ENCODE data around the gene MRPL28.
"Not testable (repeated sequence)": the region's sequence is repeated elsewhere in the genome, so short reads cannot be mapped to it uniquely, and the experiment has no call there.

Gene MRPL28

DNA sequence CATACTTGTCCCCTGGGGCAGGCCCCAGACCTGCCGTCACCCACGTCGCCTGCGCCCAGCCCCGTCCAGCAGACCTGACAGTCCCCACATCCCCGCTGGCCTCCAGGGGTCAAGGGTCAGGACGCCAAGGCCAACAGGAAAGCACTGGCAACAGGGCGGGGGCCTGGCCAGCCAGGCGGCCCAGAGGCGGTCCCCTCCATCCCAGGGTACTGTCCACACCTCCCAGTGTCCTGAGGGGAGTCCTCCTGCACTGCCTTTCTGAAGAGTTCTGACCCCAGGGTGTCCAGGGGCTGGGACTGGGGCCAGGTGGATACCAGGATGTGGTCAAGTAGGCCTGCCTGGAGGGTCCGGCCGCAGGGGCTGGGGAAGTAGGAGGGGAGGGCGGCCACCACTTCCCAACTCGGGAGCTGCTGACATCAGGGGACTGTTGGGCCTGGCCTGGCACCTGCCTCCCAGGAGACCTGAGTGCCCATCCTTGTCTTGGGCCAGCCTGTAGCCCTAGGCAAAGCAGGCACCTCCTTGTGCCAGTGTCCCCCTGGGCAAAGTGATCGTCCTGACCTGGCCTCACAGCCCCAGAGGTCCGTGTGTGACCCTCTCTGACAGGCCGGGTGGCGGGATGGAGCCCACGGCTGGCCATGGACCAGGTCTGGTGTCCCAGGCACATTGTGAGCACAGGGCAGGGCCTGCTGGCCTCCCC lies 11.1 kb downstream of the MRPL28 start:
- no peak for DNase-seq (ENCODE audit: low read depth)

DNA sequence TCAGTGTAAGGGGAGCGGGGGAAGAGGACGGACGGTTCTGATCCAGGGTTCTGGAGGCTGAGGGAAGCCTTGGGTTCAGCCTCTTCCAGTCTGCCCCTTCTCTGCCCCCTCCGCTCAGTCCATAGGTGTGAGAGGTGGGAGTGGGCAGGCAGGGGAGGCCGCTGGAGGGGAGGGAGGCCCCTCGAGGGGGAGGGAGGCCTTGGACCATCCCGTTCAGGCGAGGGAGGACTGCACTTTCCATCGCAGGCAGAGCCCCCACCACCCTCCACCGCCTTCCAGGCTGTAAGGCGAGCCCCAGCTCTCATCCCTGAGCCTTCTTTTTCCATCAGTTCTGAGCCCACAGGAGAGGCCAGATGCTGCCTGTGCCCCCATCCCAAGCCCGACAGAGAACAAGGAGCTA lies 13.6 kb downstream of the MRPL28 start:
- no peak for DNase-seq (ENCODE audit: low read depth)

DNA sequence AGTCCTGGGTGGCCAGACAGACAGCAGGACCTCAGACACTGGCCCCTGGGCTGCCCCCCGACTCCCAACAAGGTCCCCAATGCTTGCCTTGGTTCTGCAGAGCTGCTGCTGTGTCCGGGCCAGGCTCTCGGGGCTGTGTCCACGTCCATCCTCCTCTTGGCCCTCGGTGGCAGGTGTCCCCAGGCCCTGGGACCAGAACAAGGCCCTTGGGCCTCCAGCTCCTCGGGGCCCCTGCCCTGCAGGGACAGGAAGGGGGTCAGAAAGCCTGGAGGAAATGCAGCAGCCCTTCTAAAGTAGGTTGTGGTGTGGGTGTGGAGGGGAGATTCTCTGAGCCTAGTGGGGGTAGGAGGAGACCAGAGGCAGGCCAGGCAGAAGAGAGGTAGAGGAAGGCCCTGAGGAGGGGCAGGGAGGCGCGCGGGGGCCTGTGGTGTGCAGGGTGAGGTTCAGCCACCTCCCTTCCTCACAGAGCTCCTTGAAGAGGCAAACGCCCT lies 15.3 kb downstream of the MRPL28 start:
- no peak for DNase-seq (ENCODE audit: low read depth)

DNA sequence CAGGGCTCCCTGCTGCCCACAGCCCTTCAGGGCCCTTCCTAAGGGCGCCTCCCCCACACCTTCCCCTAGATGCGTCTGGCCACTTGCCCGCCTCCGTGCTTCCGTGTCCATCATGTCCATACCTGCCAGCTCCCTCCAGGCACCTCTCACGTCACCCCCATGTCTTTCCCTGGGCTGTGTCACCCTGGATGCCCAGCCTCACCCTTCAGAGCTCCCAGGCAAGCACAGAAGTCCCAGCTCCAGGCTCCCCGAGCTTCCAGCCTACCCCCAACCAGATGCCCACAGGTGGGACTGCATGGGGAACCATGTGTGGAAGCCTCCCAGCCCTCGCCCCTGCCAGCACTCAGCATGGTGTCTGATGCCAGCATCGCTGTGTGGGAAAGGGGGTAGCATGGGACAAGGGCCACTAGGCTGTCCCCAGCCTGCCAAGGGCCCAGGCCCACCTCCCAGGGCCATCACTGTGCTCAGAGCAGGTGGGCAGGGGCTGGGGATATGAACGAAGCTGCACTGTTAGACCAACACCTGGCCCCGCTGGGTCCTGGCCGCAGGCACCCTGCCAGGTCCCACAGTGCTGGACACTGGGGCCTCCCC lies 16.0 kb downstream of the MRPL28 start:
- no peak for DNase-seq (ENCODE audit: low read depth)

DNA sequence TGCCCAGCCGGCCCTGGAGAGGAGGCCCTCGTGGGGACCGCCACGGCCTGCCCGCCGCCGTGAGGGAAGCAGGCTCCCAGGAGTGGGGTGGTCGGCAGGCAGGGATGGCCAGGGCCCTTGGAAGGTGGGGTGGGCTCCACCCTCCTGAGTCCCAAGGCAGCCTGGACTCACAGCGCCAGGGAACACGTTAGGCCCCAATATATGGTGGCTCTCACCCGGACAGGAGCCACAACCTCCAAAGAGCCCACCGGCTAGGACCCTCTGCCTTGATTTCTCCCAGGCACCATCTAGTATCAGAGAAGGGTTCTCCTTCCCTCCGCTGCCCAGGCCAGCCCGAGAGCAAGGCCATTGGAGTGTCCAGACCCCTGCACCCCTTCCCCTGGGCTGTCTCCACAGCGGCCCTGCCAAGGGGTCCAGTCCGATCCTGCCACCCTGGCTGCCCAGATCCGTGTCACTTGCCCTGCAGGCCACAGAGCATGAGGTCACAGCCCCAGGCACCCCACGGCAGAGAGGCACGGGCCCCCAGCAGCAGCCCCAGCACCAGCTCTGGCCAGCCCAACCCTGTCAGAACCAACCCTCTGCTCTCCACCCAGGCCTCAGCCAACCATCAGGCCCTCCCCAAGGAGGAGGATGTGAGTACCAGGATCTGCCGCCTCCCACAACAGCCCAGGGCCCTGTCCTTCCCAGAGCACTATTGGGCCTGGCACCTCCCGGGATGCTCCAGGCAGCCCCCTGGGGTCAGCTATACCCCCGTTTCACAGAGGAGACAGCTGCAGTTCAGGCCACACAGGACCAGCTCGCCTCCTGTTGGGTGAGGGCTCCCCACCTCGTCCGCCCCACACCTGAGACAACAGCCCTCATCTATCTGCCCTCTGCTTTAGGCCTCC lies 16.7 kb downstream of the MRPL28 start:
- no peak for DNase-seq (ENCODE audit: low read depth)

DNA sequence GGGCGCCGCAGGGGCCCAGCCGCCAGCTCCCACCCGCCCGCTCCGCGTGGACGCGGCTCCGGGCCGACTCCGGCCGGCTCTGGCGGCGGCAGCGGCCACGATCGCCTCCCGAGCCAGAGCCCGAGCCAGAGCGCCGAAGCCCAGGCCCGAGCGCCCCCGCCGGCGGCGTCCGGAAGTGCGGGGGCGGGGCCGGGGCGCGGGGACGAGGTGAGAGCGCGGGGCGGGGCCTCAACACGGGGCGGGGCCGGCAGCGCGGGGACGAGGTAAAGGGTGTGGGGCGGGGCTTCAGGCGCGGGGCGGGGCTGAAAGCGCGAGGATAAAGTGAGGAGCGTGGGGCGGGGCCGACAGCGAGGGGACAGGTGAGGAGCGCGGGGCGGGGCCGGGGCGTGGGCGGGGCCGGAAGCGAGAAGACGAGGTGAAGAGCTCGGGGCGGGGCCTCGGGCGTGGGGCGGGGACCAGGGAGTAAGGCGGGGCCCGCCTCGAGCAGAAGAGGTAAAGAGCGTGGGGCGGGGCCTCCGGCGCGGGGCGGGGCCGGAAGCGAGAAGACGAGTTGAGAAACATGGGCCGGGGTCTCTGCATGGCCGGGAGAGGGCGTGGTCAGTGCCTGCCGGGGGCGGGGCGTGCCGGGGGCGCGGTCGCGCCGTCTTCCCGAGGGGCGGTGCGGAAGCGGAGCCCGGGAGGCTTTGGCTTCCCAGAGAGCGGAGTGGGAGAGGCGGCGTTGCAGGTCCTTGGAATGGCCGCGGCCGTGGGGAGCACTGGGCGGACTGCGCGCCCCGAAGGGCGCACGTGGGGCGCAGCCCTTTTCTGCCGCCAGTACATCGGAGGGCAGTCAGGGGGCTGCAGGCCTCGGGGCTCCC lies 17.6 kb downstream of the MRPL28 start, which contains the start of gene AXIN1:
TSS of gene AXIN1 (minus strand) at position 177 of the 857 bp plus-strand sequence. CDS start 5,698 bp downstream, outside the sequence.
- DNase-seq (ENCODE audit: low read depth), result peak; percentile 100

DNA sequence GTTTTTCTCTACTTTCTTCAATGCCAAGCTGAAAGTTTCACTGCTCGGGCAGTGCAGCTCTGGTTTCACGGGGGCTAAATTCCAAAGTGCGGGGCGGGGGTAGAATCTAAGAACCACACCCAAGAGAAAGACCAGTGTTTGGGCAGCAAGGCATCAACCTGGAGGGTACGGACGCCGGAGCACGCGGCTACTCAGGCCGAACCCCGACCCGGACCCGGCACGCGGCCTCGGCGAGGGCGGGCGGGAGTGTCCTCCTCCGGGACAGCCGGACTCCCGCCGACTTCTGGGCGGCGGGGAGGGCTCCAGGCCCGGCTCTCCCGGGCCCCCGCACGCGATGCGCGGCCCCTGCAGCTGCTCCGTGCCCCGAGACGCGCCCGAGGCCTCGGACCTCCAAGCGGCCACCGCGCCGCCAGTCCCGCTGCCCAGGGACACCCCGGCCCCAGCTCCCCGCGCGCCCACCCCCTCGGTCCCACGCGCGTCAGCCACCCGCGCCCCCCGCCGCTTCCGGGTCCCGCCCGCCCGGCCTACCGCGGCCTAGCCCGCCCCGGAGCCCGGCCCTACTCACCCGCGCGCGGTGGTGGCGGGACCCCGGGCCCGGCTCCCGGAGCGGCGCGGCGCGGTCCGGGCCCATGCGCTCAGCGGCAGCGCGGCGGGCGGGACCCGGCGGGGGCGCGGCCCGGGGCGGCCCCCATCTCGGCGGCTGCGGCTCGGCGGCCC lies 18.4 kb downstream of the MRPL28 start:
- peak; percentile 40 for DNase-seq (ENCODE audit: low read depth)

DNA sequence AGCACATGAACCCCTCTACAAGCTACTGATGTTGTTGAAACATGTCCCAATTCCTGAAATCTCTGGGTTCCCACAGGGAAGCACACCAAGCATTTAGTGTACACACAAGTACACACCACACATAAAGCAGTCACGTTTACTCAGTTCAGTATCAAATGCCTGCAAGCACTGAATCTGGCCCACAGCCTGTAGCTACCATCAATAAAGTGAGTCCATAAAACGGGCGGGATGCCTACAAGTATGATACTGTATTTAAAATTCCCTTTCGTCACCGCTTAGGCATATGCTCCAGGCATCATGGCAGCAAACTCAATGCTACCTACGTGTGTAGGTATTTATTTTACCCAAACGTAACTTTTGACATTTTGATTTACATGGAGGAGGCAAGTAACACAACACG lies 20.1 kb downstream of the MRPL28 start:
- no peak for DNase-seq (ENCODE audit: low read depth)

DNA sequence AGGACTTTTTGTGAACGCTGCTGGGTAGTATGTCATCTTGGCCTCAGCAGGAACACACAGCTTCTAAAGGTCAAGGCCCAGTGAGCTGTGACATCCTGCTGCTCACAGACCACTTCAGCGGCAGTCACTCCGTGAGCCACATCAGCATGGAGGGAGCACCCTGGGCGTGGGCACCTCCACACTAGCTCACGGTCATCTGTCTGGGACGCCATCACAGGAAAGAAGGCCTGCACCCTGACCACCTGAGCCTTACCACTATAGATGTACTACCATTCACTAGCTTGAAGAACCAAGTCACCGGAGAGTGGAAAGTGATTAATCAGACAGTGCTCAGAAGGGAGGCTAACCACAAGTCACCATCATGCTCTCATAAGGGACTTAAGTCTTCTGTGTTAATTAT lies 21.1 kb downstream of the MRPL28 start:
- no peak for DNase-seq (ENCODE audit: low read depth)

DNA sequence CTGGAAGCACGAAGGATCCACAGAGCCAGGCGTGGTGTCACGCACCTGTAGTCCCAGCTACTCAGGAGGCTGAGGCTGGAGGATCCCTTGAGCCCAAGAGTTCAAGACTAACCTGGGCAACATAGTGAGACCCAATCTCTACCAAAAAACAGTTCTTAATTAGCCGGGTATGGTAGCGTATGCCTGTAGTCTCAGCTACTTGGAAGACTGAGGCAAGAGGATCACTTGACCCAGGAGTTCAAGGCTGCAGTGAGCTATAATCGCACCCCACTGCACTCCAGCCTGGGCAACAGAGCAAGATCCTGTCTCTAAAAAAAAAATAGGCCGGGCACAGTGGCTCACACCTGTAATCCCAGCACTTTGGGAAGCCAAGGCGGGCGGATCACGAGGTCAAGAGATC lies 21.8 kb downstream of the MRPL28 start:
- DNase-seq (ENCODE audit: low read depth), result not testable (repeated sequence)

DNA sequence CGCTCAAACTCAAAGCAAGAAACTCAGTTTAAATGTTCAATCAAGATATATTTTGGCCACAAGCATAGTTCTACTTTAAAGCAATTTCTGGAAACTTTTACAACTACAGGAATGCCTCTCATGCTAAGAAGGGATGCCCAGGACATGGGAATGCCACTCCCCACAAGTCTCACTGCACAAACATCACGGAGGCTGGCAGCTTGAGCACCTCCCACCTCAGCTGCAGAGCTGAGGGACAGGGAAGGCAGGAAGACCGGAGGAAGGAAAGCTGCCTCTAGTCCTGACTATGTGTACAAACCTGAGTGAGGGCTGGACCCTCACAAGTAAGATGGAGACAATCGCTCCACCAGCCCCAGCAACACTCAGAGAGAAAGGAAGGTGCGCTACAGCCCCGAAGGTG lies 23.1 kb downstream of the MRPL28 start:
- no peak for DNase-seq (ENCODE audit: low read depth)

DNA sequence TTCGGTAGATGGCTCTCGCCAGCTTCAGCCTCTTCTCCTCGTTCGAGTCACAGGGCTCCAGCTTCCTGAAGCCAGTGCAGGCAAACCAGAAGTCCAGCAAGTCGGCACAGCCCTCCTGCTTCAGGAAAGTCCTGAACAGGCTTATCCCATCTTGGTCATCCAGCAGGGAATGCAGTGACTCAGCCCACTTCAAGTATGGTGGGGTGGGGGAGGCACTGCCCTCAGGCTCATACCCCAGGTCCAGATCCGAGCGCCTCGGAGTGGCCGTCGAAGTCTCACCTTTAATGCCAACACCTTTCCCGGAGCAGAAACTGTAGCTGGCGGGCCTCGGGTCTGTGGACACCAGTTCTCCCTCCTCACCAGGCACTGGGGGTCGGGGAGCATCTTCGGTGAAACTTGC lies 23.8 kb downstream of the MRPL28 start:
- DNase-seq (ENCODE audit: low read depth), result no peak

DNA sequence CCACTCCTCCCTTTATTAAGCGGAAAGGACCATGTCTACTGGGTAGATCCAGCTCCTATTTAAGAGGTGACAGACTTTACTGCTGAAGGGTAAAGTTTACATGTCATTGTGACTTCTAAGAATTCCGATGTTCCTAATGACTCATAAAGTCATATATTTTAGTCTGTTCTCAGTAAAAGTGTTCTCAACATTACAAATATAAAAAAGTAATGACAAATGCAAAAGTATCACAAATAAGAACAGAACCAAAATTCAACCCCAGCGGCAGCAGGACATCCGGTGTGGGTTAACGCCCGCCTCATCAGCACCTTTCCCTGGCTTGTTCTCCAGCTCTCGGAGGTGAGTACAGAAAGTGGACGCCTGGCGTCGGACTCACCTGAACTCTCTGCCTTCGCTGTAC lies 24.6 kb downstream of the MRPL28 start:
- DNase-seq (ENCODE audit: low read depth), result no peak

DNA sequence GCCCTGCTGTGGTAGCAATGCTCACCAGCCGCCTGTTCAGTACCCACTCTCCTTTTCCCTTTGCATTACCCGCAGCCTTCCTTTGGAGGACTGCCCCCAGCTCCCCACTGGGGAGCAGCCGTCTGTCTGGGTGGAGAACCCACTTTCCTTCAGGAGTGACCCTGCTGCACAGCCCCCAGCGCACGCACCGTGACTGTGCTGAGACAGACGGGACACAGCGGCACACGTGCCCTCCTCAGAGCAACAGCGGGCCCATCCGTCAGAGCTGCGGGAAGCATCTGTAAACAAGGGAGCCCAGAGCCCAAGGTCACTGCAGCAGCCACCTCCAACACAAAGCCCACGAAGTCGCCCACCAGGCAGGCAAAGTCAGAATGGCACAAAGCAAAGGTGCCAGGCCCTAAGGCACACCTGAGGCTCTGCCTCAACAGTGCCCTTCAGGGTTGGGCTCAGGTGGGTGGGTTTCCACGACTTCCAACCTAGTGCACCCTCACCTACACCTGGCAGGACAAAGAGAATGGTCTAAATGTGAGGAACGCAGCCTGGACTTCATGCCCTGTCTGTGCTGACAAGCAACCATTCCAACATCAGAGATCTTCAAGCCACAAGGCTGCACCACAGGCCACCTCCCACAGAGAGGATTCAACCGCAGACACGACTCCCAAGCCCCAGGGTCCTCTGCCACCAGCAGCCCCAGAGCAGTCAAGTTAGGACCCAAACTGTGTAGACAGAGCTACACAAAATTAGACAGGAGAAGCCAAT lies 27.7 kb downstream of the MRPL28 start:
- DNase-seq (ENCODE audit: low read depth), result no peak

DNA sequence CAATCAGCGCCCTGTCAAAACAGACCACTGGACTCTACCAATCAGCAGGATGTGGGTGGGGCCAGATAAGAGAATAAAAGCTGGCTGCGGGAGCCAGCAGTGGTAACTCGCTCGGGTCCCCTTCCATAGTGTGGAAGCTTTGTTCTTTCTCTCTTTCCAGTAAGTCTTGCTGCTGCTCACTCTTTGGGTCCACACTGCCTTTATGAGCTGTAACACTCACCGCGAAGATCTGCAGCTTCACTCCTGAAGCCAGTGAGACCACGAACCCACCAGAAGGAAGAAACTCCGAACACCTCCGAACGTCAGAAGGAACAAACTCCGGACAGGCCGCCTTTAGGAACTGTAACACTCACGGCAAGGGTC lies 28.4 kb downstream of the MRPL28 start:
- not testable (repeated sequence) for DNase-seq (ENCODE audit: low read depth)

DNA sequence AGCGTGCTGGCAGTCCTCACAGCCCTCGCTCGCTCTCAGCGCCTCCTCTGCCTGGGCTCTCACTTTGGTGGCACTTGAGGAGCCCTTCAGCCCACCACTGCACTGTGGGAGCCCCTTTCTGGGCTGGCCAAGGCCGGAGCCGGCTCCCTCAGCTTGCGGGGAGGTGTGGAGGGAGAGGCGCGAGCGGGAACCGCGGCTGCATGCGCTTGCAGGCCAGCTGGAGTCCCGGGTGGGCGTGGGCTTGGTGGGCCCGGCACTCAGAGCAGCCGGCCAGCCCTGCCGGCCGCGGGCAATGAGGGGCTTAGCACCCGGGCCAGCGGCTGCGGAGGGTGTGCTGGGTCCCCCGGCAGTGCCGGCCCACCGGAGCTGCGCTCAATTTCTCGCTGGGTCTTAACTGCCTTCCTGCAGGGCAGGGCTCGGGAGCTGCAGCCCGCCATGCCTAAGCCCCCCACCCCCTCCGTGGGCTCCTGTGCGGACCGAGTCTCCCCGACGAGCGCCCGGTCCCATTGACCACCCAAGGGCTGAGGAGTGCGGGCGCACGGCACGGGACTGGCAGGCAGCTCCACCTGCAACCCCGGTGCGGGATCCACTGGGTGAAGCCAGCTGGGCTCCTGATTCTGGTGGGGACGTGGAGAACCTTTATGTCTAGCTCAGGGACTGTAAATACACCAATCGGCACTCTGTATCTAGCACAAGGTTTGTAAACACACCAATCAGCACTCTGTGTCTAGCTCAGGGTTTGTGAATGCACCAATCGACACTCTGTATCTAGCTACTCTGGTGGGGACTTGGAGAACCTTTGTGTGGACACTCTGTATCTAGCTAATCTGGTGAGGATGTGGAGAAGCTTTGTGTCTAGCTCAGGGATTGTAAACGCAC lies 29.0 kb downstream of the MRPL28 start:
- not testable (repeated sequence) for DNase-seq (ENCODE audit: low read depth)

DNA sequence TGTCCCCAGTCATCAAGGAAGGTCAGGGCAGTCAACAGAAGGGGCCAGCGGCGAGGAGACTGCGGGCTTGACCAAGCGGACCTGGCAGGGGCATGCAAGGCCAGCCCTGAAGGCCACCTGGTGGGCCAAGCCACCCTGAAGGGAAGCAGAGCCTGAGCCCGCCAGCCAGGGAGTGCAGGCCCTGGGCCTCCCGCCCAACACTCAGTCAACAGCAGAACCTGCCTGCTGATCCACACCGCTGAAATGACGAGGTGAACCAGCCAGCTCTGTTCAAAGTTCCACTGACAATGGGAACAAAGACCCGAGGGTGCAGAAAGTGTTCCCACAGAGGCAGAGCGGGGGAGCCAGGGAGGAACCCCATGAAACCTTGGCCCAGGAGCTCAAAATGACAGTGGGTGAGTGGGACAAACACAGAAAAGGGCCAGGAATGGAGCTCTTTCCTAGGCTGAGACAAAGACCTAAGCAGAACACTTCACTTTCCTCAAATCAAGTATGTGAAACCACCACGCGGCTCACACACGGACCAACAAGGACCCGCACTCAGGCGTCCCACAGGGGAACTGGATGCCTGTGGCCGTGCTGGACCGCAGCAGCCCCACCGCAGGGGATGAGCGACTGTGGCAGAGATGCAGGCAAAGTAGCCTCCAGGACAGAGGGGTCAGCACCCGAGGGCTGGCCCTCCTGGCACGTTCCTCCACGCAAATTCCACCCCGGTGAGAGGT lies 29.8 kb downstream of the MRPL28 start:
- DNase-seq (ENCODE audit: low read depth), result no peak

DNA sequence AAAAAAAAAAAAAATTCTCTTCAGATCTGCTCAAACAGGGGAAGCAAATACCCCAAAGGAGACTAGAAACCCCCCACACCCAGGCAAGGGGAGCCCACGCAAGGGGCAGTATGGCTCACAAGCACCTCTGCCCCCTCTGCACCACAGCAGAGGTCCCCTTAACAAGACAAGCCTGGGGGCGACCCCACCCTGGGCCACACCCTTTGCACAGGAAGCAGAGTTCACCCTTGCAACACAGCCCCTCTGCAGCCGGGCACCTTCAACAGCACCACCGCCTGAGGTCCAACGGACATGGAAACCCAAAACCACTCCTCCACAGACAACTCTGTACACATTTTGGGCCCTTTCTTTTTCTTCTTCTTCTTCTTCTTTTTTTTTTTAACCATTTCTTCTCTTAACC lies 30.7 kb downstream of the MRPL28 start:
- DNase-seq (ENCODE audit: low read depth), result no peak

All from T-helper 22 cell (primary cell).